Type B pancreatic cell (in vitro differentiated cells): ENCODE results near the gene EFS. TPM values are rescaled to one million over a fixed set of nuclear protein-coding genes. Genes with fewer than 3 reads are reported as not detected.

Source experiments
- DNase-seq: peaks from one replicate; pipeline ENCODE4 v3.0.0; 2021; ENCODE audit warnings: mixed read lengths; ENCODE audit not compliant: unreplicated experiment; ENCODE audit errors: extremely low spot score
- H3K27ac Mint-ChIP-seq: 2 replicates; pipeline ENCODE4 v1.8.0; 2021; ENCODE audit warnings: mild to moderate bottlenecking, mixed read lengths
- H3K27me3 Mint-ChIP-seq: 2 replicates; pipeline ENCODE4 v1.8.0; 2021; ENCODE audit warnings: mixed read lengths
- H3K36me3 Mint-ChIP-seq: 2 replicates; pipeline ENCODE4 v1.8.0; 2021; ENCODE audit warnings: mixed read lengths
- H3K4me1 Mint-ChIP-seq: one replicate; pipeline ENCODE4 v1.8.0; 2021; ENCODE audit warnings: mixed read lengths; ENCODE audit not compliant: unreplicated experiment
- H3K4me3 Mint-ChIP-seq: 2 replicates; pipeline ENCODE4 v1.8.0; 2021; ENCODE audit warnings: mild to moderate bottlenecking, mixed read lengths
- H3K9me3 Mint-ChIP-seq: 2 replicates; pipeline ENCODE4 v1.8.0; 2021; ENCODE audit warnings: mixed read lengths
- CTCF ChIP-seq: fragments of 200-600 bp; sonication (generic); conservative IDR thresholded peaks from 2 replicates; pipeline ENCODE4 v1.5.0; 2021; ENCODE audit warnings: antibody characterized with exemption, mild to moderate bottlenecking
- total RNA-seq: library from RNA; stranded (reverse); gene quantifications from 2 replicates; pipeline ENCODE4 v1.2.1, GENCODE V29; 2021; ENCODE audit warnings: low replicate concordance

The EFS gene
- total RNA-seq, 1 donor from 2014 or later, result 59.3 TPM

DNA sequence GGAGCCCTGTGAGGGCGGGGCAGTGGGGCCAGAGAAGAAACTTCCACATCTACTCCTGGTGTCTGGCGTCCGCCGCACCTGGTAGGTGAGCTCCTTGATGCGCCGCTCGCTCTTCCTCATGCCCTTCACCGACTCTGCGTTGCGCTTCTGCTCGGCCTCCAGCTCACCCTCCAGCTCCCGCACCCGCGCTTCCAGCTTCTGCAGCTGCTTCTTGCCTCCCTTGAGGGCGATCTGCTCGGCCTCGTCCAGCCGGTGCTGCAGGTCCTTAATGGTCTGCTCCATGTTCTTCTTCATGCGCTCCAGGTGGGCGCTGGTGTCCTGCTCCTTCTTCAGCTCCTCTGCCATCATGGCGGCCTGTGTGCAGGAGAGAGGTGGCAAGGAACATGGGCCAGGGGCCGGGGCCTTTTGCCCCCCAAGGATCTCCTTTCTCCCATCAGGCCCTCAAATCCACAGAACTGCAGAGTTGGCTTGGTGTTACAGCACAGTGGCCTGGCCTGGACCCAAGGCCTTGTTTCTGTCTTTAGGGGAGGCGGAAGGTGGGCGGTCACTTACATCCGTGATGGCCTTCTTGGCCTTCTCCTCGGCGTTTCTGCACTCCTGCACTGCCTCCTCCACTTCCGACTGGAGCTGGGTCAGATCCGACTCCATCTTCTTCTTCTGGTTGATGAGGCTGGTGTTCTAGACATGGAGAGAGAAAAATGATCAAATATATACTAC, 19.6 kb upstream of the EFS start:
- Mint-ChIP-seq H3K27ac (no peak overlapping the region), H3K27me3 (peaks cover 24% of the 10 kb centered on the region)

GRCh38 chr14:23382731-23383440, 17.9 kb upstream of the EFS start:
- Mint-ChIP-seq H3K36me3 (no peaks in the 10 kb centered on the region), H3K27me3 (peaks cover 24% of the 10 kb centered on the region), H3K9me3 (no peaks in the 10 kb centered on the region), H3K4me1 (peaks cover 7% of the 10 kb centered on the region), H3K27ac (no peak overlapping the region), H3K4me3 (no peak overlapping the region)
- no peak for DNase-seq
- no peak for TF ChIP-seq CTCF

More for the DNA sequence above, 19.6 kb upstream of the EFS start:
- DNase-seq, result no peak
- H3K36me3 Mint-ChIP-seq, result no peaks in the 10 kb centered on the region
- no peaks in the 10 kb centered on the region for H3K9me3 Mint-ChIP-seq
- H3K4me1 Mint-ChIP-seq, result peaks cover 7% of the 10 kb centered on the region
- TF ChIP-seq CTCF, result no peak
- H3K4me3 Mint-ChIP-seq, result no peak overlapping the region

DNA sequence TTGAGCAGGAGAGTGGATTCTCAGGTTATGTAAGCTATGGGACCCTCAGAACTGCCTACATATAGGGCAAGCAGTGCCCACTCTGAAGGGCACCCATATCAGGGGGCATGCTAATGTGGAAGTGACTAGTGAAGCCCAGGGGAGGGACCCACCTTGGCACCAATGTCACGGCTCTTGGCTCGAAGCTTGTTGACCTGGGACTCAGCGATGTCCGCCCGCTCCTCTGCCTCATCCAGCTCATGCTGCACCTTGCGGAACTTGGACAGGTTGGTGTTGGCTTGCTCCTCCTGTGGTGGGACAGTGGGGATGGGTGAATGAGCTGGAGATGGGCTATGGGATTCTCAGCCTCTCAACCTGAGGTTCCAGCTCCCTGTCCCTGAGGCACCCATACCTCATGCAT, 17.3 kb upstream of the EFS start:
- no peak for TF ChIP-seq CTCF
- no peak overlapping the region for H3K4me3 Mint-ChIP-seq
- H3K36me3 Mint-ChIP-seq, result no peaks in the 10 kb centered on the region
- H3K27me3 Mint-ChIP-seq, result peaks cover 20% of the 10 kb centered on the region
- DNase-seq, result no peak
- no peak overlapping the region for H3K27ac Mint-ChIP-seq
- peaks cover 7% of the 10 kb centered on the region for H3K4me1 Mint-ChIP-seq
- H3K9me3 Mint-ChIP-seq, result no peaks in the 10 kb centered on the region

- H3K27ac Mint-ChIP-seq, result no peak overlapping the region
- peaks cover 7% of the 10 kb centered on the region for H3K4me1 Mint-ChIP-seq
Observed at GRCh38 chr14:23381871-23382270, 16.9 kb upstream of the EFS start.

GRCh38 chr14:23380976-23381375, 16.0 kb upstream of the EFS start:
- Mint-ChIP-seq H3K36me3 (no peaks in the 10 kb centered on the region), H3K4me1 (peaks cover 7% of the 10 kb centered on the region), H3K27me3 (peaks cover 20% of the 10 kb centered on the region), H3K27ac (no peak overlapping the region), H3K9me3 (no peaks in the 10 kb centered on the region), H3K4me3 (no peak overlapping the region)
- no peak for DNase-seq
- TF ChIP-seq CTCF, result no peak

More at GRCh38 chr14:23381871-23382270, 16.9 kb upstream of the EFS start:
- TF ChIP-seq CTCF, result no peak
- Mint-ChIP-seq H3K27me3 (peaks cover 20% of the 10 kb centered on the region), H3K4me3 (no peak overlapping the region), H3K9me3 (no peaks in the 10 kb centered on the region), H3K36me3 (no peaks in the 10 kb centered on the region)
- no peak for DNase-seq
